ENCODE results near the gene HS2ST1. TPM values are rescaled to one million over a fixed set of nuclear protein-coding genes. Genes with fewer than 3 reads are reported as not detected.

The HS2ST1 gene
- total RNA-seq, 1 donor from 2014 or later = 12.6 TPM

- H3K27me3 ChIP-seq (ENCODE audit: low read depth) = no peaks in the 10 kb centered on the region
- peaks cover 5% of the 10 kb centered on the region for H3K36me3 ChIP-seq
- no peak overlapping the region for H3K27ac ChIP-seq (replicated peaks)
- no peaks in the 10 kb centered on the region for H3K4me1 ChIP-seq
- H3K9me3 ChIP-seq (replicated peaks) = no peaks in the 10 kb centered on the region
- no peak for TF ChIP-seq CTCF (IDR thresholded peaks at IDR 0.05; ENCODE audit: borderline replicate concordance)
- intact Hi-C loops (cut with micrococcal nuclease) = no loop called here
- no peak overlapping the region for H3K4me3 ChIP-seq
- no peak for DNase-seq
These were observed 79.0 kb downstream of the HS2ST1 start for GRCh38 chr1:86993269-86993985.

- Histone ChIP-seq H3K27me3 (ENCODE audit: low read depth) (no peaks in the 10 kb centered on the region), H3K9me3 (replicated peaks) (no peaks in the 10 kb centered on the region), H3K4me3 (no peak overlapping the region), H3K27ac (replicated peaks) (no peak overlapping the region), H3K4me1 (no peaks in the 10 kb centered on the region), H3K36me3 (peaks cover 5% of the 10 kb centered on the region)
- TF ChIP-seq CTCF (IDR thresholded peaks at IDR 0.05; ENCODE audit: borderline replicate concordance) = no peak
- intact Hi-C loops (cut with micrococcal nuclease) = no loop called here
- DNase-seq = no peak
These were observed 79.6 kb downstream of the HS2ST1 start for GRCh38 chr1:86994061-86994460.

- peaks cover 3% of the 10 kb centered on the region for H3K36me3 ChIP-seq
- no peak for TF ChIP-seq CTCF (IDR thresholded peaks at IDR 0.05; ENCODE audit: borderline replicate concordance)
- intact Hi-C loops (cut with micrococcal nuclease) = no loop called here
- no peak for DNase-seq
- no peaks in the 10 kb centered on the region for H3K4me1 ChIP-seq
- no peak overlapping the region for H3K4me3 ChIP-seq
- no peak overlapping the region for H3K27ac ChIP-seq (replicated peaks)
- H3K9me3 ChIP-seq (replicated peaks) = no peaks in the 10 kb centered on the region
- no peaks in the 10 kb centered on the region for H3K27me3 ChIP-seq (ENCODE audit: low read depth)
These were observed 83.1 kb downstream of the HS2ST1 start for GRCh38 chr1:86997538-86997937.

- no peak overlapping the region for H3K27ac ChIP-seq (replicated peaks)
- no peak for TF ChIP-seq CTCF (IDR thresholded peaks at IDR 0.05; ENCODE audit: borderline replicate concordance)
- no peaks in the 10 kb centered on the region for H3K9me3 ChIP-seq (replicated peaks)
- intact Hi-C loops (cut with micrococcal nuclease) = no loop called here
- DNase-seq = no peak
- H3K36me3 ChIP-seq = no peaks in the 10 kb centered on the region
- no peaks in the 10 kb centered on the region for H3K27me3 ChIP-seq (ENCODE audit: low read depth)
- no peak overlapping the region for H3K4me3 ChIP-seq
- no peaks in the 10 kb centered on the region for H3K4me1 ChIP-seq
These were observed 83.8 kb downstream of the HS2ST1 start for GRCh38 chr1:86998280-86998679.

GRCh38 chr1:86998727-86999126 lies 84.3 kb downstream of the HS2ST1 start:
- H3K4me3 ChIP-seq = no peak overlapping the region
- TF ChIP-seq CTCF (IDR thresholded peaks at IDR 0.05; ENCODE audit: borderline replicate concordance) = no peak
- H3K9me3 ChIP-seq (replicated peaks) = no peaks in the 10 kb centered on the region
- no peaks in the 10 kb centered on the region for H3K4me1 ChIP-seq
- DNase-seq = no peak
- no peaks in the 10 kb centered on the region for H3K36me3 ChIP-seq
- H3K27me3 ChIP-seq (ENCODE audit: low read depth) = no peaks in the 10 kb centered on the region
- intact Hi-C loops (cut with micrococcal nuclease) = no loop called here
- no peak overlapping the region for H3K27ac ChIP-seq (replicated peaks)
